ENCODE data around the gene ADAMTS3.

The ADAMTS3 gene

DNA sequence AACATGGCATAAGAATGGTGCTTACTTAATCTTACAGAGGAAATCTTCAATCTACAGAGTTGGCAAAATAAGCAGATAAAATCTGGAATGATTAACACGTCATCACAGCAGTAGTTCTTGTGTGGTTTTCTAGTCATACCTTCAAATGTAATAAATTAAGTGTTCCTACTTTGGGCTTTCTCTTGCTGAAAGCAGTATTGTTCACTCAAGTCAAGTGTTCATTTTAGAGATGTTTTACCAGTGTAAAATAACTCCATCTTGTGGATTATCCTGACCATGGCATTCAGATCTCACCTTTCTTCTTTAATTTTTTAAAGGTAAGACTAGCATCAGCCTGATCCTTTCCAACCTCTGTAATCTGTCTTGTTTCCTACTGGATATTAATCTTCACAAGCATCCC, 72.9 kb downstream of the ADAMTS3 start:
- peaks cover 6 to 23% of the 10 kb centered on the region in 2 donors for H3K9me3 ChIP-seq (replicated peaks in 1 of 2; ENCODE audit: control insufficient read depth in 2 of 2, insufficient read depth in 1 of 2, low read depth in 1 of 2, low read length in 2 of 2)
- H4K91ac ChIP-seq (ENCODE audit: low read depth, low read length, poor library complexity) = no peak overlapping the region
- H3K9ac ChIP-seq (ENCODE audit: low read depth, low read length, poor library complexity) = no peak overlapping the region
- H2AK5ac ChIP-seq (ENCODE audit: low read depth, low read length) = no peak overlapping the region
- no peak overlapping the region for H2BK5ac ChIP-seq (ENCODE audit: low read length)
- no peak overlapping the region for H2BK120ac ChIP-seq (ENCODE audit: low read depth, low read length)
- no peaks in the 10 kb centered on the region for H3K36me3 ChIP-seq (replicated peaks in 1 of 2; ENCODE audit: control insufficient read depth in 2 of 2, insufficient read depth in 2 of 2, low read length in 2 of 2)
- H3K27ac ChIP-seq (replicated peaks; ENCODE audit: low read length) = no peak overlapping the region
- no peaks in the 10 kb centered on the region for H3K27me3 ChIP-seq (ENCODE audit: control insufficient read depth in 3 of 3, insufficient read depth in 3 of 3, low read depth in 1 of 3, low read length in 3 of 3)
- H3K4ac ChIP-seq (ENCODE audit: low read length) = no peak overlapping the region
- no peak overlapping the region for H2BK12ac ChIP-seq (ENCODE audit: low read length)
- H3K4me3 ChIP-seq (ENCODE audit: low read length in 2 of 2) = no peak overlapping the region
- no CpG with 5 or more reads among the region's 1 CpG for WGBS, 2 donors (ENCODE audit: extremely low coverage in 2 of 2, insufficient read length in 2 of 2, insufficient replicate concordance in 1 of 2)
- H3K18ac ChIP-seq (ENCODE audit: low read length) = no peak overlapping the region
- no peak overlapping the region for H3K23ac ChIP-seq (ENCODE audit: low read depth, low read length, poor library complexity)
- no peak overlapping the region for H4K8ac ChIP-seq (ENCODE audit: low read depth, low read length)
- DNase-seq (ENCODE audit: low spot score) = no peak
- H3K79me1 ChIP-seq (ENCODE audit: low read depth, low read length) = no peaks in the 10 kb centered on the region
- H3K14ac ChIP-seq (ENCODE audit: low read length) = no peak overlapping the region
- H3K4me1 ChIP-seq (ENCODE audit: control insufficient read depth in 2 of 2, insufficient read depth in 1 of 2, low read depth in 1 of 2, low read length in 2 of 2) = no peaks in the 10 kb centered on the region
- H3K4me2 ChIP-seq (ENCODE audit: insufficient read depth, low read length, poor library complexity, severe bottlenecking) = no peak overlapping the region
- H2AFZ ChIP-seq (ENCODE audit: low read length) = no peak overlapping the region
- no peak overlapping the region for H2BK15ac ChIP-seq (ENCODE audit: low read length)

DNA sequence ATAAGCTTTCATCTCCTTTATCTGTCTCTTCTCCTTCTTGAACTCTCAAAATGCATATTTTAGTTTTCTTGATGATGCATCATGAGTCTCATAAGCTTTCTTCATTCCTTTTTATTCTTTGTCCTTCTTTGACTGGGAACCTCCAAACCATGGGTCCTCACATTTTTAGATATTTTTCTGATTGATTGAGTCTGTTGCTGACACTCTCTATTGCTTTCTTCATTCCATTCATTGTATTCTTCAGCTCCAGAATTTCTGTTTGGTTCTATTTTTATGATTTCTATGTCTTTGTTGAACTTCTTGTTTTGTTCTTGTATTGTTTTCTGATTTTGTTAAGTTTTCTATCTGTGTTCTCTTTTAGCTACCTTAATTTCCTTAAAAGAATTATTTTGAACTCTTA, 74.9 kb downstream of the ADAMTS3 start:
- Histone ChIP-seq H3K4ac (ENCODE audit: low read length) (no peak overlapping the region), H2BK15ac (ENCODE audit: low read length) (no peak overlapping the region), H2BK120ac (ENCODE audit: low read depth, low read length) (no peak overlapping the region), H4K8ac (ENCODE audit: low read depth, low read length) (no peak overlapping the region), H3K9me3 (replicated peaks in 1 of 2; ENCODE audit: control insufficient read depth in 2 of 2, insufficient read depth in 1 of 2, low read depth in 1 of 2, low read length in 2 of 2) (peaks cover 5 to 16% of the 10 kb centered on the region in 2 donors), H3K23ac (ENCODE audit: low read depth, low read length, poor library complexity) (no peak overlapping the region), H3K4me1 (ENCODE audit: control insufficient read depth in 2 of 2, insufficient read depth in 1 of 2, low read depth in 1 of 2, low read length in 2 of 2) (no peaks in the 10 kb centered on the region), H3K79me1 (ENCODE audit: low read depth, low read length) (no peaks in the 10 kb centered on the region), H3K4me2 (ENCODE audit: insufficient read depth, low read length, poor library complexity, severe bottlenecking) (no peak overlapping the region), H3K18ac (ENCODE audit: low read length) (no peak overlapping the region), H2AFZ (ENCODE audit: low read length) (no peak overlapping the region), H3K27me3 (ENCODE audit: control insufficient read depth in 3 of 3, insufficient read depth in 3 of 3, low read depth in 1 of 3, low read length in 3 of 3) (no peaks in the 10 kb centered on the region), H3K9ac (ENCODE audit: low read depth, low read length, poor library complexity) (no peak overlapping the region), H3K14ac (ENCODE audit: low read length) (no peak overlapping the region), H2BK5ac (ENCODE audit: low read length) (no peak overlapping the region), H4K91ac (ENCODE audit: low read depth, low read length, poor library complexity) (no peak overlapping the region), H3K4me3 (ENCODE audit: low read length in 2 of 2) (no peak overlapping the region), H3K27ac (replicated peaks; ENCODE audit: low read length) (no peak overlapping the region), H3K36me3 (replicated peaks in 1 of 2; ENCODE audit: control insufficient read depth in 2 of 2, insufficient read depth in 2 of 2, low read length in 2 of 2) (no peaks in the 10 kb centered on the region), H2BK12ac (ENCODE audit: low read length) (no peak overlapping the region), H2AK5ac (ENCODE audit: low read depth, low read length) (no peak overlapping the region)
- DNase-seq (ENCODE audit: low spot score) = no peak

DNA sequence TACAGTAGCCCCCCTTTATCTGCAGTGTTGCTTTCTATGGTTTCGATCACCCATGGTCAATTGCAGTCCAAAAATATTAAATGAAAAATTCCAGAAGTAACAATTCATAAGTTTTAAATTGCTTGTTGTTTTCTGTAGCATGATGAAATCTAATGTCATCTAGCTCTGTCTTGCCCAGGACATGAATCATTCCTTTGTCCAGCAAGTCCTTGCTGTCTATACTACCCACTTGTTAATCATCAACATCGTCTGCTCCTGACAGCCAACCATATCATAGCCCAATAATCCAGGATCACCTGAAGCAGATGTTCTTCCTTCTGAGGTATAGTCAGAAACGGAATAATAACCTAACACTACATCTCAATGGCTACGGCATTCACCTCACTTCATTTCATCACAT, 79.8 kb downstream of the ADAMTS3 start:
- no peak for DNase-seq (ENCODE audit: low spot score)
- H3K4me3 ChIP-seq (ENCODE audit: low read length in 2 of 2) = no peak overlapping the region
- H3K23ac ChIP-seq (ENCODE audit: low read depth, low read length, poor library complexity) = no peak overlapping the region
- no peak overlapping the region for H3K9ac ChIP-seq (ENCODE audit: low read depth, low read length, poor library complexity)
- no peak overlapping the region for H2BK5ac ChIP-seq (ENCODE audit: low read length)
- H4K8ac ChIP-seq (ENCODE audit: low read depth, low read length) = no peak overlapping the region
- H3K4me1 ChIP-seq (ENCODE audit: control insufficient read depth in 2 of 2, insufficient read depth in 1 of 2, low read depth in 1 of 2, low read length in 2 of 2) = no peaks in the 10 kb centered on the region
- no peak overlapping the region for H3K14ac ChIP-seq (ENCODE audit: low read length)
- no peak overlapping the region for H2BK12ac ChIP-seq (ENCODE audit: low read length)
- no CpG with 5 or more reads among the region's 4 CpGs for WGBS, 2 donors (ENCODE audit: extremely low coverage in 2 of 2, insufficient read length in 2 of 2, insufficient replicate concordance in 1 of 2)
- no peak overlapping the region for H3K4me2 ChIP-seq (ENCODE audit: insufficient read depth, low read length, poor library complexity, severe bottlenecking)
- H3K4ac ChIP-seq (ENCODE audit: low read length) = no peak overlapping the region
- peaks cover 0 to 8% of the 10 kb centered on the region in 2 donors for H3K9me3 ChIP-seq (replicated peaks in 1 of 2; ENCODE audit: control insufficient read depth in 2 of 2, insufficient read depth in 1 of 2, low read depth in 1 of 2, low read length in 2 of 2)
- no peaks in the 10 kb centered on the region for H3K79me1 ChIP-seq (ENCODE audit: low read depth, low read length)
- H4K91ac ChIP-seq (ENCODE audit: low read depth, low read length, poor library complexity) = no peak overlapping the region
- H2BK15ac ChIP-seq (ENCODE audit: low read length) = no peak overlapping the region
- no peak overlapping the region for H3K27ac ChIP-seq (replicated peaks; ENCODE audit: low read length)
- no peak overlapping the region for H2AK5ac ChIP-seq (ENCODE audit: low read depth, low read length)
- no peak overlapping the region for H2AFZ ChIP-seq (ENCODE audit: low read length)
- H3K36me3 ChIP-seq (replicated peaks in 1 of 2; ENCODE audit: control insufficient read depth in 2 of 2, insufficient read depth in 2 of 2, low read length in 2 of 2) = no peaks in the 10 kb centered on the region
- H2BK120ac ChIP-seq (ENCODE audit: low read depth, low read length) = no peak overlapping the region
- H3K27me3 ChIP-seq (ENCODE audit: control insufficient read depth in 3 of 3, insufficient read depth in 3 of 3, low read depth in 1 of 3, low read length in 3 of 3) = no peaks in the 10 kb centered on the region
- H3K18ac ChIP-seq (ENCODE audit: low read length) = no peak overlapping the region

DNA sequence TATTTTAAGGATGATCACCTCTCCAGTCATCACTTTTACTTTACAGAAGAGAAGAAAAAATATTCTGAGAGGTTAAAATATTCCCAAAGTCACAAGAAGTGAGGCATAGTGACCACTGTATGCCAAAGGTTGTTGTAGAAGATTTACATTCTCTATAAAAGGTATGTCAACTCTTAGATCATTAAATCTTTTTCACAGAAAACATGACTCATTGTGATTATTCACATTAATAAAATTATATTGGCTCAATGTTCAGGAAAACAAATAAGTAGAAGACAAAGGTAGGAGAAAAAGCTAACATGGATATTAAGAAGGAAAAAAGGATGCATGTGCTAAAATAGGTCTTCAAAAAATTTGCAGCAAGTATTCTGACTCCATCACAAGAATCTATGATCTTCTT, 82.0 kb downstream of the ADAMTS3 start:
- Histone ChIP-seq H4K8ac (ENCODE audit: low read depth, low read length) (no peak overlapping the region), H3K9me3 (replicated peaks in 1 of 2; ENCODE audit: control insufficient read depth in 2 of 2, insufficient read depth in 1 of 2, low read depth in 1 of 2, low read length in 2 of 2) (no peaks in the 10 kb centered on the region), H3K4me1 (ENCODE audit: control insufficient read depth in 2 of 2, insufficient read depth in 1 of 2, low read depth in 1 of 2, low read length in 2 of 2) (no peaks in the 10 kb centered on the region), H3K18ac (ENCODE audit: low read length) (no peak overlapping the region), H2AK5ac (ENCODE audit: low read depth, low read length) (no peak overlapping the region), H3K4ac (ENCODE audit: low read length) (no peak overlapping the region), H2BK15ac (ENCODE audit: low read length) (no peak overlapping the region), H2BK5ac (ENCODE audit: low read length) (no peak overlapping the region), H3K27ac (replicated peaks; ENCODE audit: low read length) (no peak overlapping the region), H2BK120ac (ENCODE audit: low read depth, low read length) (no peak overlapping the region), H3K4me2 (ENCODE audit: insufficient read depth, low read length, poor library complexity, severe bottlenecking) (no peak overlapping the region), H3K36me3 (replicated peaks in 1 of 2; ENCODE audit: control insufficient read depth in 2 of 2, insufficient read depth in 2 of 2, low read length in 2 of 2) (no peaks in the 10 kb centered on the region), H3K23ac (ENCODE audit: low read depth, low read length, poor library complexity) (no peak overlapping the region), H2AFZ (ENCODE audit: low read length) (no peak overlapping the region), H3K9ac (ENCODE audit: low read depth, low read length, poor library complexity) (no peak overlapping the region), H2BK12ac (ENCODE audit: low read length) (no peak overlapping the region), H3K27me3 (ENCODE audit: control insufficient read depth in 3 of 3, insufficient read depth in 3 of 3, low read depth in 1 of 3, low read length in 3 of 3) (no peaks in the 10 kb centered on the region), H3K4me3 (ENCODE audit: low read length in 2 of 2) (no peak overlapping the region), H3K14ac (ENCODE audit: low read length) (no peak overlapping the region), H3K79me1 (ENCODE audit: low read depth, low read length) (no peaks in the 10 kb centered on the region), H4K91ac (ENCODE audit: low read depth, low read length, poor library complexity) (no peak overlapping the region)
- DNase-seq (ENCODE audit: low spot score) = no peak
